ENCODE measurements around the gene STK32C.

DNA sequence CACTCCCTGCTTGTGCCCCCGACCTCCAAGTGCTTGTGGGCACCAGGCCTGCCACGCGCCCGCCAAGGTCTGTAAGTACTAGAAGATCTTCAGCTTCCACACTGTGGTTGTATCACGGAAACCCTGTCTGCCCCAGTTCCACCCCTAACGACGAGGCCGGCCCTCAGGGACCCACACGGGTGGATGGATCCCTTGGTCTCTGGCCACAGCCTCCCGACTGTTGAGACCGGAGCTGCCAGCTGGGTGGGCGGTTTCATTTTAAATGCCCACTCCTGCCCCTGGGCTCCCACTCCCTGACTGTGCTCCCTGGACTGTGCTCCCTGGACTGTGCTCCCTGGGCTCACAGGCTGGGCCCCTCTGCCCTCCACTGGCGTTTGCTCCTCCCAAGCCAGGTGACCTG, 70.9 kb downstream of the STK32C start:
- TF ChIP-seq, protein P1, sequence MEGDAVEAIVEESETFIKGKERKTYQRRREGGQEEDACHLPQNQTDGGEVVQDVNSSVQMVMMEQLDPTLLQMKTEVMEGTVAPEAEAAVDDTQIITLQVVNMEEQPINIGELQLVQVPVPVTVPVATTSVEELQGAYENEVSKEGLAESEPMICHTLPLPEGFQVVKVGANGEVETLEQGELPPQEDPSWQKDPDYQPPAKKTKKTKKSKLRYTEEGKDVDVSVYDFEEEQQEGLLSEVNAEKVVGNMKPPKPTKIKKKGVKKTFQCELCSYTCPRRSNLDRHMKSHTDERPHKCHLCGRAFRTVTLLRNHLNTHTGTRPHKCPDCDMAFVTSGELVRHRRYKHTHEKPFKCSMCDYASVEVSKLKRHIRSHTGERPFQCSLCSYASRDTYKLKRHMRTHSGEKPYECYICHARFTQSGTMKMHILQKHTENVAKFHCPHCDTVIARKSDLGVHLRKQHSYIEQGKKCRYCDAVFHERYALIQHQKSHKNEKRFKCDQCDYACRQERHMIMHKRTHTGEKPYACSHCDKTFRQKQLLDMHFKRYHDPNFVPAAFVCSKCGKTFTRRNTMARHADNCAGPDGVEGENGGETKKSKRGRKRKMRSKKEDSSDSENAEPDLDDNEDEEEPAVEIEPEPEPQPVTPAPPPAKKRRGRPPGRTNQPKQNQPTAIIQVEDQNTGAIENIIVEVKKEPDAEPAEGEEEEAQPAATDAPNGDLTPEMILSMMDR (conservative IDR thresholded peaks at IDR 0.05): no peak
- TF ChIP-seq EZH2 (IDR thresholded peaks at IDR 0.05; ENCODE audit: low read depth): no peak
